Activated naive CD4-positive, alpha-beta T cell treated with anti-CD3 and anti-CD28 coated beads, Interleukin-2, amount 50 U/mL, for 16 hours (primary cell): ENCODE data around the gene SLC25A3.
"Not testable (repeated sequence)": the region's sequence is repeated elsewhere in the genome, so short reads cannot be mapped to it uniquely, and the experiment has no call there.

Experiments
- DNase-seq: peaks from one replicate; pipeline ENCODE4 v3.0.0-alpha.2; 2020

SLC25A3 gene

GRCh38 chr12:98593351-98594049, at the start of gene SLC25A3:
Gene SLC25A3, plus strand, starts transcription at chr12:98593686. Its CDS starts 293 bp downstream, at chr12:98593979.
- peak; percentile 93 for DNase-seq

GRCh38 chr12:98543701-98544100, 49.8 kb upstream of the SLC25A3 start:
- no peak for DNase-seq

- DNase-seq = no peak
These were observed 48.7 kb upstream of the SLC25A3 start for GRCh38 chr12:98544751-98545150.

GRCh38 chr12:98549371-98550110, 43.9 kb upstream of the SLC25A3 start:
- no peak for DNase-seq

- no peak for DNase-seq
These were observed 41.7 kb upstream of the SLC25A3 start for GRCh38 chr12:98551787-98552186.

- DNase-seq = not testable (repeated sequence)
These were observed 35.4 kb upstream of the SLC25A3 start for GRCh38 chr12:98558097-98558496.

GRCh38 chr12:98559666-98560065, 33.8 kb upstream of the SLC25A3 start:
- DNase-seq = no peak

GRCh38 chr12:98561846-98562245, 31.6 kb upstream of the SLC25A3 start:
- DNase-seq = no peak

- no peak for DNase-seq
These were observed 21.5 kb upstream of the SLC25A3 start for GRCh38 chr12:98572010-98572409.

GRCh38 chr12:98574110-98574509, 19.4 kb upstream of the SLC25A3 start:
- no peak for DNase-seq

- no peak for DNase-seq
These were observed 18.5 kb upstream of the SLC25A3 start for GRCh38 chr12:98575013-98575412.

GRCh38 chr12:98576795-98577194, 16.7 kb upstream of the SLC25A3 start:
- not testable (repeated sequence) for DNase-seq

- DNase-seq = no peak
These were observed 15.1 kb upstream of the SLC25A3 start for GRCh38 chr12:98578392-98578791.

GRCh38 chr12:98578821-98579220, 14.7 kb upstream of the SLC25A3 start:
- DNase-seq = no peak

- no peak for DNase-seq
These were observed 14.1 kb upstream of the SLC25A3 start for GRCh38 chr12:98579347-98579746.

GRCh38 chr12:98579835-98580234, 13.7 kb upstream of the SLC25A3 start:
- no peak for DNase-seq

- no peak for DNase-seq
These were observed 12.8 kb upstream of the SLC25A3 start for GRCh38 chr12:98580695-98581094.

GRCh38 chr12:98581101-98581500, 12.4 kb upstream of the SLC25A3 start:
- no peak for DNase-seq

- no peak for DNase-seq
These were observed 11.4 kb upstream of the SLC25A3 start for GRCh38 chr12:98582093-98582492.

GRCh38 chr12:98587084-98587483, 6.4 kb upstream of the SLC25A3 start:
- no peak for DNase-seq

GRCh38 chr12:98591209-98591608, 2.3 kb upstream of the SLC25A3 start:
- no peak for DNase-seq

GRCh38 chr12:98592825-98593322, 612 bp upstream of the SLC25A3 start:
- DNase-seq = no peak

GRCh38 chr12:98594050-98594835, 757 bp downstream of the SLC25A3 start:
- peak; percentile 36 for DNase-seq
